Parathyroid adenoma (tissue), 2 donors: Measurements from ENCODE around the gene SHCBP1L.

Experiments
- H2AFZ ChIP-seq: fragments of 300-600 bp; sonication (generic); one replicate; pipeline ENCODE4 v1.7.0; 2017; ENCODE audit warnings: antibody characterized with exemption, mild to moderate bottlenecking
- H3K27ac ChIP-seq: fragments of 300-600 bp; sonication (generic); one replicate; pipeline ENCODE4 v1.7.0; 2017
- H3K27me3 ChIP-seq: fragments of 300-600 bp; sonication (generic); one replicate; pipeline ENCODE4 v1.7.0; 2017; ENCODE audit warnings: low read length; ENCODE audit not compliant: control insufficient read depth, insufficient read depth
- H3K36me3 ChIP-seq: fragments of 300-600 bp; sonication (generic); one replicate; pipeline ENCODE4 v1.7.0; 2017; ENCODE audit warnings: low read length; ENCODE audit not compliant: control insufficient read depth, insufficient read depth
- H3K4me1 ChIP-seq: fragments of 300-600 bp; sonication (generic); one replicate; pipeline ENCODE4 v1.7.0; 2017; ENCODE audit warnings: control low read depth
- H3K4me2 ChIP-seq: fragments of 300-600 bp; sonication (generic); one replicate; pipeline ENCODE4 v1.7.0; 2017; ENCODE audit warnings: low read length
- H3K4me3 ChIP-seq: fragments of 300-600 bp; sonication (generic); one replicate; pipeline ENCODE4 v1.7.0; 2017; ENCODE audit warnings: low read depth, low read length
- H3K79me2 ChIP-seq: fragments of 300-600 bp; sonication (generic); one replicate; pipeline ENCODE4 v1.7.0; 2017; ENCODE audit warnings: control low read depth
- H3K9ac ChIP-seq: fragments of 300-600 bp; sonication (generic); one replicate; pipeline ENCODE4 v1.7.0; 2017; ENCODE audit warnings: mild to moderate bottlenecking
- H3K9me3 ChIP-seq: fragments of 300-600 bp; sonication (generic); one replicate; pipeline ENCODE4 v1.7.0; 2017; ENCODE audit warnings: low read length; ENCODE audit not compliant: control insufficient read depth
- TF ChIP-seq, protein P1 (sequence below): fragments of 300-600 bp; sonication (generic); IDR thresholded peaks from one replicate; pipeline ENCODE4 v1.7.0; 2017; ENCODE audit warnings: antibody characterized with exemption, mild to moderate bottlenecking
- donor health status: primary hyperparathyroidism.

Gene SHCBP1L

DNA sequence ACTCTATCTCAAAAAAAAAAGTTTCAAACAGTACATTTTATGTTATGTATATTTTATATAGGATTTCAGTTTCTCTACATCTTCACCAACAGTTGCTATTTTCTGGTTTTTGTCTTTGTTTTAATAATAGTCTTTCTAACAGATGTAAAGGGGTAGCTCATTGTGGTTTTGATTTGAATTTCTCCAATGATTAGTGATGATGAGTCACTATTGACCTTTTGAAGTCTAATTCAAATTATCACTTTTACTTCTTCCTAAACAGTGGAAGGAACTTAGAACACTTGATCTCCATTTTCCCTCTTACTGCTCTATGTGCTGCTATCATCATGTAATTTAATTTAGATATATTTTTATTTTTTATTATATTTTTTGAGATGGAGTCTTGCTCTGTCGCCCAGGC lies 31.7 kb upstream of the SHCBP1L start:
- H3K4me1 ChIP-seq, result no peaks in the 10 kb centered on the region
- H3K9ac ChIP-seq, result no peak overlapping the region

DNA sequence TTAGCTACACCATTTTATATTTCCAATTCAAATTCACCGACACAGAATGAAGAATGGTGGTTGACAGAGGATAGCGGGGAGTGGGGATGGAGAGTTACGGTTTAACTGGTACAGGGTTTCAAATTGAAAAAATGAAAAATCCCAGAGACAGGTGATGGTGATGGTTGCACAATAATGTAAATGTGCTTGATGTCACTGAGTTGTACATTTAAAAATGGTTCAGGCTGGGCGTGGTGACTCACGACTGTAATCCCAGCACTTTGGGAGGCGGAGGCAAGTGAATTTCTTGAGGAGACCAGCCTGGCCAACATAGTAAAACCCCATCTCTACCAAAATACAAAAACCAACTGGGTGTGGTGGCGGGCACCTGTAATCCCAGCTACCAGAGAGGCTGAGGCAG lies 31.2 kb upstream of the SHCBP1L start:
- Histone ChIP-seq H3K9me3 (no peaks in the 10 kb centered on the region), H3K36me3 (no peaks in the 10 kb centered on the region), H3K79me2 (no peaks in the 10 kb centered on the region), H3K4me3 (no peak overlapping the region), H3K9ac (no peak overlapping the region), H3K27ac (no peak overlapping the region), H3K4me2 (no peak overlapping the region), H3K27me3 (no peaks in the 10 kb centered on the region), H2AFZ (no peak overlapping the region), H3K4me1 (no peaks in the 10 kb centered on the region)
- TF ChIP-seq, protein P1, sequence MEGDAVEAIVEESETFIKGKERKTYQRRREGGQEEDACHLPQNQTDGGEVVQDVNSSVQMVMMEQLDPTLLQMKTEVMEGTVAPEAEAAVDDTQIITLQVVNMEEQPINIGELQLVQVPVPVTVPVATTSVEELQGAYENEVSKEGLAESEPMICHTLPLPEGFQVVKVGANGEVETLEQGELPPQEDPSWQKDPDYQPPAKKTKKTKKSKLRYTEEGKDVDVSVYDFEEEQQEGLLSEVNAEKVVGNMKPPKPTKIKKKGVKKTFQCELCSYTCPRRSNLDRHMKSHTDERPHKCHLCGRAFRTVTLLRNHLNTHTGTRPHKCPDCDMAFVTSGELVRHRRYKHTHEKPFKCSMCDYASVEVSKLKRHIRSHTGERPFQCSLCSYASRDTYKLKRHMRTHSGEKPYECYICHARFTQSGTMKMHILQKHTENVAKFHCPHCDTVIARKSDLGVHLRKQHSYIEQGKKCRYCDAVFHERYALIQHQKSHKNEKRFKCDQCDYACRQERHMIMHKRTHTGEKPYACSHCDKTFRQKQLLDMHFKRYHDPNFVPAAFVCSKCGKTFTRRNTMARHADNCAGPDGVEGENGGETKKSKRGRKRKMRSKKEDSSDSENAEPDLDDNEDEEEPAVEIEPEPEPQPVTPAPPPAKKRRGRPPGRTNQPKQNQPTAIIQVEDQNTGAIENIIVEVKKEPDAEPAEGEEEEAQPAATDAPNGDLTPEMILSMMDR, result no peak

More for the DNA sequence above, 31.7 kb upstream of the SHCBP1L start:
- H3K79me2 ChIP-seq, result no peaks in the 10 kb centered on the region
- H3K27me3 ChIP-seq, result no peaks in the 10 kb centered on the region
- H3K9me3 ChIP-seq, result no peaks in the 10 kb centered on the region
- no peaks in the 10 kb centered on the region for H3K36me3 ChIP-seq
- H3K27ac ChIP-seq, result no peak overlapping the region
- no peak overlapping the region for H3K4me2 ChIP-seq
- no peak overlapping the region for H2AFZ ChIP-seq
- no peak overlapping the region for H3K4me3 ChIP-seq
- TF ChIP-seq, protein P1, result no peak

DNA sequence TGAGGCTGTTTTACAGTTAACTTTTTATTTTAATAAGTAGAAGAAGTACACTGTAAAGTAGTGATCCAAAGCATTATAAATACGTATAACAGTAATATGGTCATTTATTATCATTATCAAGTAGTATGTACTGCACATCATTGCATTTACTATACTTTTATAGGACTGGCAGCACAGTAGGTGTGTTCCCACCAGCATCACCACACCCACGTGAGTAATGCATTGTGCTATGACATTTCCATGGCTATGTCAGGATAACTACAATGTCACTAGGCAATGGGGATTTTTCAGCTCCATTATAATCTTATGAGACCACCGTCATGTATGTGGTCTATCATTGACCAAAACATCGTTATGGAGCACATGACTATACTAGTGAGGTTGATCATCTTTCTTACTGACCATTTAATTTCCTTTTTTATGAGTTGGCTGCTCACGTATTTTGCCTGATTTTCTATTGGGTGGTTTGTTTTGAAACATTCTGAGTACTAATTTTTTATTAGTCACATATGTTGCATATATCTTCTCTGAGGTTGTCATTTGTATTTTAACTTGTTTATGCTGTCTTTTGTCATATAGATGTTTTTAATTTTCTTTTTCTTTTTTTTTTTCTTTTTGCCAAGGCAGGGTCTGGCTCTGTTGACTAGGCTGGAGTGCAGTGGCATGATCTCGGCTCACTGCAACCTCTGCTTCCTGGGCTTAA lies 25.3 kb upstream of the SHCBP1L start:
- H3K27ac ChIP-seq, result no peak overlapping the region
- H3K4me2 ChIP-seq, result no peak overlapping the region
- H2AFZ ChIP-seq, result no peak overlapping the region
- TF ChIP-seq, protein P1, result no peak
- H3K4me3 ChIP-seq, result no peak overlapping the region
- H3K4me1 ChIP-seq, result no peaks in the 10 kb centered on the region
- no peaks in the 10 kb centered on the region for H3K79me2 ChIP-seq
- no peaks in the 10 kb centered on the region for H3K36me3 ChIP-seq
- no peaks in the 10 kb centered on the region for H3K27me3 ChIP-seq
- no peak overlapping the region for H3K9ac ChIP-seq
- H3K9me3 ChIP-seq, result no peaks in the 10 kb centered on the region

DNA sequence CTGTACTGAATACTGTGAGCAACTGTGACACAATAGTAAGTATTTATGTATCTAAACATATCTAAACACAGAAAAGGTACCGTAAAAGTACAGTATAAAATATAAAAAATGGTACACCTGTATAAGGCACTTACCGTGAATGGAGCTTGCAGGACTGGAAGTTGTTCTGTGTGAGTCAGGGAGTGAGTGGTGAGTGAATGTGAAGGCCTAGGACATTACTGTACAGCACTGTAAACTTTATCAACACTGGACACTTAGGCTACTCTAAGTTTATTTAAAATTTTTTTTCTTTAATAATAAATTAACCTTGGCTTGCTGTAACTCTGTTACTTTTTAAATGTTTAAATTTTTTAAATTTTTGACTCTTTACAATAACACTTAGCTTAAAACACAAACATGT lies 24.5 kb upstream of the SHCBP1L start:
- H3K4me2 ChIP-seq, result no peak overlapping the region
- no peaks in the 10 kb centered on the region for H3K27me3 ChIP-seq
- H3K9me3 ChIP-seq, result no peaks in the 10 kb centered on the region
- no peak overlapping the region for H3K4me3 ChIP-seq
- no peaks in the 10 kb centered on the region for H3K36me3 ChIP-seq
- no peak overlapping the region for H2AFZ ChIP-seq
- TF ChIP-seq, protein P1, result no peak
- H3K27ac ChIP-seq, result no peak overlapping the region
- no peak overlapping the region for H3K9ac ChIP-seq
- H3K79me2 ChIP-seq, result no peaks in the 10 kb centered on the region
- no peaks in the 10 kb centered on the region for H3K4me1 ChIP-seq
